Upper lobe of left lung (tissue), 4 donors: ENCODE results near the gene TMEM14C.

Source experiments
- EP300 ChIP-seq, 4 donors: sonication (generic); formaldehyde crosslinking; IDR thresholded peaks; one replicate each; pipeline ENCODE4 v1.5.1; 2017; ENCODE audit warnings: antibody characterized with exemption in 4 of 4, control low read depth in 2 of 4
- POLR2A ChIP-seq, 4 donors: fragments of 450-650 bp; IDR thresholded peaks; one replicate each; pipeline ENCODE4 v1.5.1; 2016 to 2017; ENCODE audit warnings: antibody characterized with exemption in 4 of 4, mild to moderate bottlenecking in 2 of 4
- POLR2AphosphoS5 ChIP-seq, 2 donors: sonication (generic); formaldehyde crosslinking; IDR thresholded peaks; one replicate each; pipeline ENCODE4 v1.5.1; 2017; ENCODE audit warnings: antibody characterized with exemption in 2 of 2
- TF ChIP-seq, protein P1 (sequence below), 6 experiments: fragments of 450-650 bp in 4 of 6; fragments of 200-600 bp in 2 of 6; sonication (generic) in 2 of 6; IDR thresholded peaks; one replicate each; pipeline ENCODE4 v1.5.1; 2016 to 2019; ENCODE audit warnings: antibody characterized with exemption in 6 of 6

DNA sequence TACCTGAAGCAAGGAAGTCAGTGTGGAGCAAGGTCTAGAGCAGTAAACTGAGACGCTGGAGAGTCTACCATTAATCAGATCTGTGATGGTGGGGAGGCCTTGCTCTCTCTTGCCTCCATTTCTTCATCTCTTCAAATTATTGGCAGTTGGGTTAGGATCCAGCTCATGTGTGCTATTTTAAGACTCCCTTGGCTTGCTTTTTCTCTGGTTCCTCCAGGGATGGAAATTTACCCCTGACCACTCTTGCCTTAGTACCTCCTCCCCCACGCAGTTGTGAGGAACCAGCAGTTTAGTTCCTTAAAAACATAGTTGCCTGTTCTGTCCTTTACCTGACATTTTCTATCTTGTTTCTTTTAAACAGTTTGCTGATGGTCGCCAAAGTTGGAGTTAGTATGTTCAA, 7.4 kb downstream of the TMEM14C start:
- TF ChIP-seq, protein P1, sequence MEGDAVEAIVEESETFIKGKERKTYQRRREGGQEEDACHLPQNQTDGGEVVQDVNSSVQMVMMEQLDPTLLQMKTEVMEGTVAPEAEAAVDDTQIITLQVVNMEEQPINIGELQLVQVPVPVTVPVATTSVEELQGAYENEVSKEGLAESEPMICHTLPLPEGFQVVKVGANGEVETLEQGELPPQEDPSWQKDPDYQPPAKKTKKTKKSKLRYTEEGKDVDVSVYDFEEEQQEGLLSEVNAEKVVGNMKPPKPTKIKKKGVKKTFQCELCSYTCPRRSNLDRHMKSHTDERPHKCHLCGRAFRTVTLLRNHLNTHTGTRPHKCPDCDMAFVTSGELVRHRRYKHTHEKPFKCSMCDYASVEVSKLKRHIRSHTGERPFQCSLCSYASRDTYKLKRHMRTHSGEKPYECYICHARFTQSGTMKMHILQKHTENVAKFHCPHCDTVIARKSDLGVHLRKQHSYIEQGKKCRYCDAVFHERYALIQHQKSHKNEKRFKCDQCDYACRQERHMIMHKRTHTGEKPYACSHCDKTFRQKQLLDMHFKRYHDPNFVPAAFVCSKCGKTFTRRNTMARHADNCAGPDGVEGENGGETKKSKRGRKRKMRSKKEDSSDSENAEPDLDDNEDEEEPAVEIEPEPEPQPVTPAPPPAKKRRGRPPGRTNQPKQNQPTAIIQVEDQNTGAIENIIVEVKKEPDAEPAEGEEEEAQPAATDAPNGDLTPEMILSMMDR (IDR thresholded peaks at IDR 0.05): no peak
- TF ChIP-seq POLR2AphosphoS5 (IDR thresholded peaks at IDR 0.05) (no peak), POLR2A (IDR thresholded peaks at IDR 0.05) (no peak), EP300 (IDR thresholded peaks at IDR 0.05) (no peak)
